Stimulated activated CD4-positive, alpha-beta T cell treated with anti-CD3 and anti-CD28 coated beads, Interleukin-15, amount 100 ng/mL, for 1 hour (primary cell): ENCODE data around the gene DNASE1.
"Not testable (repeated sequence)": the region's sequence is repeated elsewhere in the genome, so short reads cannot be mapped to it uniquely, and the experiment has no call there.

ENCODE experiments used
- DNase-seq, 2 donors: peaks; one replicate each; pipeline ENCODE4 v3.0.0-alpha.2; 2020; ENCODE audit warnings: low read depth in 1 of 2, low spot score in 1 of 2

The DNASE1 gene, protein sequence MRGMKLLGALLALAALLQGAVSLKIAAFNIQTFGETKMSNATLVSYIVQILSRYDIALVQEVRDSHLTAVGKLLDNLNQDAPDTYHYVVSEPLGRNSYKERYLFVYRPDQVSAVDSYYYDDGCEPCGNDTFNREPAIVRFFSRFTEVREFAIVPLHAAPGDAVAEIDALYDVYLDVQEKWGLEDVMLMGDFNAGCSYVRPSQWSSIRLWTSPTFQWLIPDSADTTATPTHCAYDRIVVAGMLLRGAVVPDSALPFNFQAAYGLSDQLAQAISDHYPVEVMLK

DNA sequence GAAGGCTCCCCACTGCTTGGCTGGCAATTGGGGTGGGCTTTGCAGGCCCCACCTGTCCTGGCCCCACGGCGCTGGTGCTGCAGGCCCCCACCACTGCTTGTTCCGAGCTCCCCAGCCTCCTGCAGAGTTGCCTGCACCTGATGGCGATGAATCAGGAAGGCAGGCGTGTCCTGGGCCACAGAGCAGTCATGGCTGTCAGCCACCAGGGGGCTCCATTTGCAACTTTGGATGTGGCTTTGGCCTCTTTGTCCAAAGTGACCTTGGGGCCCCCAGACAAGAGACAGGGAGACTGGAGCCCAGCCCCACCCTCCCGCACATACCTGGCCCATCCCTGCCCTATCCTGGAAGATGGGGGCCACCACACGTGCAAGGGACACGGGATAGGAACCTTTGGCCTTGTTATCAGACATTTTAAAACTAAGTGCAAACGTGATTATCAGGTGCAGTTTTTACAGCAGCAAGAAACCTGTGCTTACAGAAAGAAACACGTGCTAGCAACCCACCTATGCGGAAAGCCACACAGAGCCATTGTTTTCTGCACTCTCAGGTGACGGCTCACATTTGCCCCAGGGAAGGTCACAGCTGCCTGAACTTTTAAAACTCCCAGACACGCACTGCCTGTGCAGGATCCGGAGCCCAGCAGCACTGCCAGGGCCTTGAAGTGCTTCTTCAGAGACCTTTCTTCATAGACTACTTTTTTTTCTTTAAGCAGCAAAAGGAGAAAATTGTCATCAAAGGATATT is at the start of gene DNASE1:
DNASE1 (plus strand) TSS at position 443 of the 743 bp plus-strand sequence. CDS start 683 bp downstream, outside the sequence.
- peak in 1 of 2 donors; percentile 32 for DNase-seq

DNA sequence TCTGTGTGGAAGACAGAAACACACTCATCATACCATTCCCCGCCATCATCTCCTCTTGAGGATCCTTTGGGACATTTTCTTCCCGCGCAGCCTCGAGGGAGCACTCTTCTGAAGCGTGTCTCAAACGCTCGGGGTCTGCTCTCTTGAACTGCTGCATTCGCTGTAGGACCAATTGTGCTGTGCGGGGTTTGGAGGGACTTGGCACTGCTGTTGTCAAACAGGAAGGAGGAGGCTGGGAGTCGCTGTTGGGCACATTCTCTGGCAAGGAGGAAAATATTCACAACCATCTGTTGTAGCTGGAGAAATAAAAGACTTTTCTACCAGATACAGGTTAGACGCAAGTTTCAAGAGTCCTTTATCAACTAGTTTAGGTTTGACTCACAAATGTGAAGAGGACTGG is 48.0 kb upstream of the DNASE1 start:
- DNase-seq: no peak

DNA sequence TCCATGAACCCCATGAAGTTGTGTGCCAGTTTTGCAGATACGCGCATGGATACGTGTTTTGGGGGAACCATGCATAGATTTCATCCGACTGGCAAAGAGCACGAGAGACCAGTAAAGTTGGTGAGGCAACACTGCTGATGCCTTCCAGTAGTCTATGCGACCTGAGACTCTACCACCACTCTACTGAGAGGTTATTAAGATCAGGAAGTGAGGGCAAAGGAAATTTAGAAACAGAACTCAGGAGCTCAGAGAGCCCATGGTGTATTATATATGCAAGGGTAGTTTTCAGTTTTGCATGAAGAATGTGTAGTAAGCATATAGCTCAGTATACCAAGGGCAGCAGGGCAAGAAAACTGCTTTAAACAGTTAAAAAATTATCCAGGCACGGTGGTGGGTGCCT is 47.3 kb upstream of the DNASE1 start:
- DNase-seq: no peak

DNA sequence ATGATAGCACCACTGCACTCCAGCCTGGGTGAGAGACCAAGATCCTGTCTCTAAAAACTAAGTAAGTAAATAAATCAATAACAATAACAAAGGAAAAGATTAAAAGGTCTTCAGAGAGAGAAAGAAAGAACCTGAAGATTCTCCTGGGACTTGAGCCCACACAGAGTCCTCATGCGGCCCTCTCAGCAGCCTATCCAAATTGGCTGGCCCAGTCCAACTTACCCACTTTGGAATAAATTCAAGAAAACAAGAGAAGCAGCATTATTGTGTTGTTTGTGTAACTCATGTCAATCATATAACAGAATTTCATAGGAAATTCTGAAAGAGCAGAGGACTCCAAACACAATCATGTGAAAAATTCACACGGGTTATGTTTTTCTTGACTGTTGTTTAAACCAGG is 46.9 kb upstream of the DNASE1 start:
- DNase-seq: no peak

DNA sequence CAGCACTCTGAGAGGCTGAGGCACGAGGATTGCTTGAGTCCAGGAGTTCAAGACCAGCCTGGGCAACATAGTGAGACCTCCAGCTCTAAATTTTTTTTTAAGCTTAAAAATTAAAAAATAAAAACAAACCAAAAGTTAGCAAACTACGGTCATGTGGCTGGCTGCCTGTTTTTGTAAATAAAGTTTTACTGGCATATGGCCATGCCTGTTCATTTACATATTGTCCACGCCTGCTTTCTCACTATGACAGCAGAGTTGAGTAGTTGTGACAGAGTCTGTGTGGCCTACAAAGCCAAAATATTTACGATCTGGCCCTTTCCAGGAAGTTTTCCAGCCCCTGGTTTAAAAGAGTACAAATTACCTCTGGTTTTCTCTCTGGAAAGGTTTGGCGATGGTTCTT is 46.4 kb upstream of the DNASE1 start:
- no peak for DNase-seq

DNA sequence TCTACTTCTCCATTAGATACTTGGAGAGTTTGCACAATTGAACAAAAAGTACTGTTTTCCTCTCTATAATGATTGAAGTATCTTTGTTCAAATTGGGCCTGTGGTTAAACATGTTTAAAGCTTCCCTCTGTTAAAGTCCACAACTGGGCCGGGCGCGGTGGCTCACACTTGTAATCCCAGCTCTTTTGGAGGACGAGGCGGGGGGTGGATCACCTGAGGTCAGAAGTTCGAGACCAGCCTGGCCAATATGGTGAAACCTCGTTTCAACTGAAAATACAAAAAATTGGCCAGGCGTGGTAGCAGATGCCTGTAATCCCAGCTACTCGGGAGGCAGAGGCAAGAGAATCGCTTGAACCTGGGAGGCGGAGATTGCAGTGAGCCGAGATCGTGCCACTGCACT is 45.5 kb upstream of the DNASE1 start:
- not testable (repeated sequence) for DNase-seq

DNA sequence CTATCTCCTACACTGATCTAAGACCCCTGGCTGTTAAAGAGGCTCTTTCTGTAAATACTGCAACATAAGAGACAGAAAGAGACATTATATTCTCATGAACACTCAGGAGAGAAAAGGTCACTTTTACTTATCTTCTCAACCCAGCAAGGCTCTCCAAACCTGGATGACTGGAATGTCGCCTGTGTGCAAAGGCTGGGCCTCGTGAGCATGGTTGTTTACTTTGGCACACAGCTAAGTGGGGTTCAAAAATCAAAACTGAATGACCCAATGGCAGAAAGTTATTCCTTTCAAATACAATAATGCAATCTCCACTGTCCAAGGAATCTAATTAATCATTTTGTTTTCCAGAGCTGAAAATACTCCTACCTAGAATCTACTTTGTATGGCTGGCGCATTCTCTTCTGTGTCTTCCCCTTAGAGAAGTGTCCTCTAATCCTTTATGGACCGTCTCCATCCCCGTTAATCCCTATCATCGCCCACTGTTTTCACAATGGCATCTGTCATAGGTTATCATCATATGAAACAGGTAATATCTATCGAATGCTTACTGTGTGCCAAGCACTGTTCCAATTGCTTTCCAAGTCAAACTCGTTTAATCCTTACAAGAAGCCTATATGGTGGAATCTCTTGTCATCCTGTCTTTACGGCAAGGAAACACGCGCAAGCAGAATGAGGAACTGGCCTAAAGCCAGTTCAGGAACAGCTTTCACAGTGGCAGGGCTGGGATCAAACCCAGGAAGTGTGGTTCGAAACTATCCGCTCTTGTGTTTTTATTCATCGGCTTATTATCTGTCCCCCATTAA is 44.4 kb upstream of the DNASE1 start:
- no peak for DNase-seq

DNA sequence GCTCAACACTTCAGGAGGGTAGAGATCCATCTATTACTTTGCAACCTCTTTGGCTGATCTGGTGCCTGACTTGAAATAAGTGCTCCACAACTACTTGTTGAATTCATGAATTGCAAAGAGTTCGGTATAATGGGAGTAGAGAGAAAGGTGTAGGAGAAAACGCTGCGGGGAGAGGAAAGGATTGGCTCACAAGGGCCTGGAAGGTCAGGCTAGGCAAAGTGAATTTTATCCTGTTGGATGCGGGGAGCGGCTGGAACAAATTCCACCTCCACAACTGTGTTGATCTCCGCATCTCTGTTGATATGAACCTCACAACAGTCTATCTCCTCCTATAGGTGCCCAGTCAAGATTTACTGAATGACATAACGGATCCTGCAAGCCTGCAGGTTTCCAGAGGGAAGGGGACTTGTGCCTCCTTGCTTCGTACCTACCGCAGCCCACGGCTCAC is 43.8 kb upstream of the DNASE1 start:
- no peak for DNase-seq

DNA sequence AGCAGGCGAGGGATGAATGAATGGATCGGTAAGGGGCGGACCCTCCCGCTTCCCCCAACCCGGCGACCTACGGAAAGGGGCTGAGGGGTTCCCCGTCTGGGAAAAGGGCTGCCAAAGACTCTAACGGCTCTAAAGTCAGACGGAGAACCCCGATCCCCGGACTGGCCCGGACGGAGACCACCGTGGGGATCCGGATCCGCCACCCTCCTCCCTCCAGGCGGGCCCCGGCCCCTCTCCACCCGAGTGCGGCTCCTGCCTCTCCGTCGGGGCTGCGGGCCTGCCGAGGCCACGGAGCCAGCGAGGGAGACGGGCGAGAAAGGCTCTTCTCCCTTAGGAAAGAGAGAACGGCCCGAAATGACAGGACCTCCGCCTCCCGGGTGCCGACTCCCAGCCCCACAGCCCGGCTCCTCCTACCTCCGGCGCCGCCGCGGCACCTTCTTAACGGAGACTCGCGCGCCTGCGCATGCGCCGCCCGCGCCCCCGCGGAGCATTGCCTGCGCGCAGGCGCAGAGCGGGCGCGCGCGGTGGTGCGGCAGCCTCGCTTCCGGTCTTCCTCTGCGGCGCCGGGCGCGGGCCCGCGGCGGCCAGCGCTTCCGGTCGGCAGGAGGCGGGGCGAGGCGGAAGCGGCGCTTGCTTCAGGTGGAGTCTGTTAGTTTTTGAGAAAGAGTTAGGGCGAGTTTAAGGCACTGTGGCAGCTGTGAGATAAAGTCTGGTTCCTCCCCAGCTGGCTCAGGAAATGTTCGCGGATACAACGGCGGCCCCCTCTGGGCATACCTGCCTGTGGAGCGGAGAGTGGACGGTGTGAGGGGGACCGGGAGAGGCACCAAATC is 43.1 kb upstream of the DNASE1 start, which contains the start of gene SLX4:
SLX4 (minus strand) TSS at position 461 of the 830 bp plus-strand sequence. CDS start 2,642 bp downstream, outside the sequence.
- peak; percentile 85 to 87 for DNase-seq

DNA sequence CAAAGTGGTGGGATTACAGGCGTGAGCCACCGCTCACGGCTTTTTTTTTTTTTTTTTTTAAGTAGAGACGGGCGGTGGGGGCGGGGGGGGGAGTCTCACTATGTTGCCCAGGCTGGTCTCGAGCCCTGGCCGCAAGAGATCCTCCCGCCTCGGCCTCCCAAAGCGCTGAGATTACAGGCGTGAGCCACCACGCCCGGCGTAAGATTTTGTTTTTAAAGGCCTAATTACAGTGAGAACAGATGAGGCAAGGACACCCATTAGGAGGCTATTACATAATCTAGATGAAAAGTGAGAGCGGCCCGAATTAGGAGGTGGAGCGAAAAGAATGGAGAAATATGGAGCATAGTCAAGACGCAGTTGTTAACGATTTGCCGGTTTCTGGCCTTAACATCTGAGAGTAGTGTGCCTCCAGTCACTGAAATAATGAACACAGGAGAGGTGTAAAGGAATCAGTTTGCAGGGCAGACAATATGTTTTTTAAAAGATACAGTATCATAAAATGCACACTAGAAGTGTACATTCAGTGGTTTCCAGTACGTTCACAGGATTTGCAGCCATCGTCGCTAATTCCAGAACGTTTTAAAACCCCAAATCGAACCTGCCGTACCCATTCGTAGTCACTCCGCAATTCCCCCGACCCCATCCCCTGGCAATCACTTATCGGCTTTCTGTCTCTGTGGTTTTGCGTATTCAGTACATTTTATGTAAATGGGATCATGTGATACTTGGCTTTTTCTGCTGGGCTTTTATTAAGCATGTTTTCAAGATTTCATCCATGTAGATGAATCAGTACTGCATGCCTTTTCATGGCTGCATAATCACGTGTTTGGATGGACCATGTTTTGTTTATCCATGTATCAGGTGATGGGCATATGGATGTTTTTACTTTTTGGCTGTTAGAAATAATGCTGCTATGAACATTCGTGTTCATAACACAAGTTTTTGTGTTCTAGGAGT is 41.7 kb upstream of the DNASE1 start:
- DNase-seq: no peak

DNA sequence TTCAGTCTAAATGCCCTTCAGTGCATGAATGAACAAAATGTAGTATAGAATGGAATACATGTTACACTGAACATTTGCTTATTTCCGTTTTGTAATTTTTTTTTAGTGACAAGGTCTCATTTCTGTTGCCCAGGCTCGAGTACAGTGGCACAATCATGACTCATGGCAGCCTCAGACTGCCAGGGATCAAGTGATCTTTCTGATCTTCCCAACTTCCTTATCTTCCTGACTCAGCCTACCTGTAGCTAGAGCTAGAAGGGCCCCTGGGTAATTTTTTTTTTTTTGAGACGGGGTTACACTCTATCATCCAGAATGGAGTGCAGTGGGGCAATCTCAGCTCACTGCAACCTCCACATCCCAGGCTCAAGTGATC is 35.7 kb upstream of the DNASE1 start:
- no peak for DNase-seq

DNA sequence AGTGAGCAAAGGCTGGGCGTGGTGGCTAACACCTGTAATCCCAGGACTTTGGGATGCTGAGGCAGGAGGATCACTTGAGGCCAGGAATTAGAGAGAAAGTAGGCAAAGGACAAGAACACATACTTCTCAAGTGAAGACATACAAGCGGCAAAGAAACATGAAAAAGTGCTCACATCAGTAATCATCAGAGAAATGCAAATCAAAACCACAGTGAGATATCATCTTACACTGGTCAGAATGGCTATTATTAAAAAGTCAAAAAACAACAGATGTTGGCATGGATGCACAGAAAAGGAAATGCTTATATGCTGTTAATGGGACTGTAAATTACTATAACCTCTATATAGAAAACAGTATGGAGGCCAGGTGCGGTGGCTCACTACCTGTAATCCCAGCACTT is 30.8 kb upstream of the DNASE1 start:
- no peak for DNase-seq

DNA sequence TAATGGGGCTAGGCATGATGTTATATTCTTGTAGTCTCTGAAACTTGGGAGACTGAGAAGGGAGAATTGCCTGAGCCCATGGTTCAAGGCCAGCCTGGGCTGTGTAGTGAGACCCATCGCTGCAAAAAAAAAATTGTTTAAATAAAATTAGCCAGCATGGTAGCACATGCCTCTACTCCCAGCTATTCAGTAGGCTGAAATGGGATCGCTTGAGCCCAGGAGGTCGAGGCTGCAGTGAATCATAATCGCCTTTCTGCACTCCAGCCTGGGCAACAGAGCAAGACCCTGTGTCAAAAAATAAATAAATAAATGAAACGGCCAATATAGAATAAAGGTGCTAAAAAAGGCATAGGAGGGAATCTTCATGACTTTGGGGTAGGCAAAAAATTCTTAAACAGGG is 29.2 kb upstream of the DNASE1 start:
- DNase-seq: no peak

DNA sequence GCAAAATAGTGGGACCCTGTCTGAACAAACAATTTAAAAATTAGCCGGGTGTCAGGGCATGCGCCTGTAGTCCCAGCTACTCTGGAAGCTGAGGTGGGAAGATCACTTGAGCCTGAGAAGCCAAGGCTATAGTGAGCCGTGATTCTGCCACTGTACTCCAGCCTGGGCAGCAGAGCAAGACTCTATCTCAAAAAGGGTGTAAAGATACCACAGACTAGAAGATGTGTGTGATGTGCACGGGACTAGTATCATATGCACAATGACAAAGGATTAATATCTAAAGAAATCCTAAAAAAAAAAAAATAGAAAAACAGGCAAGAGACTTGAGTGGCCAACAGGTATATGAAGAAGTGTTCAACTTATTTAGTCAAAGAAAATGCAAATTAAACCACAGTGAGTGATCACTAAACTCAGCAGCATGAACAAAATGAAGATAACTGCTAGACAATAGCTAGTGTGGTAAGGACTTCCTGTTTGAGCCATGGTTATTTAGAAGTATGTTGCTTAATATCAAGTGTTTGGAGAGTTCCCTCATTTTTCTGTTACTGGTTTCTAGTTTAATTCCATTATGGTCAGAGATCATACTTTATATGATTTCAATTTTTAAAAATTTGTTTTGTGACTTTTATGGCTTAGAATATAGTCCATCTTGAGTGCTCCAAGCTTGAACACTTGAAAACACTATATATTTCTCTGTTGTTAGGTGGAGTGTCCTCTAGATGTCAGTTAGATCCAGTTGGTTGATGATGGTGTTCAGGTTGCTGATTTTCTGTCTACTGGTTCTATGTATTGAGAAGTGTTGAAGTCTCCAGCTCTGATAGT is 28.4 kb upstream of the DNASE1 start:
- no peak for DNase-seq

DNA sequence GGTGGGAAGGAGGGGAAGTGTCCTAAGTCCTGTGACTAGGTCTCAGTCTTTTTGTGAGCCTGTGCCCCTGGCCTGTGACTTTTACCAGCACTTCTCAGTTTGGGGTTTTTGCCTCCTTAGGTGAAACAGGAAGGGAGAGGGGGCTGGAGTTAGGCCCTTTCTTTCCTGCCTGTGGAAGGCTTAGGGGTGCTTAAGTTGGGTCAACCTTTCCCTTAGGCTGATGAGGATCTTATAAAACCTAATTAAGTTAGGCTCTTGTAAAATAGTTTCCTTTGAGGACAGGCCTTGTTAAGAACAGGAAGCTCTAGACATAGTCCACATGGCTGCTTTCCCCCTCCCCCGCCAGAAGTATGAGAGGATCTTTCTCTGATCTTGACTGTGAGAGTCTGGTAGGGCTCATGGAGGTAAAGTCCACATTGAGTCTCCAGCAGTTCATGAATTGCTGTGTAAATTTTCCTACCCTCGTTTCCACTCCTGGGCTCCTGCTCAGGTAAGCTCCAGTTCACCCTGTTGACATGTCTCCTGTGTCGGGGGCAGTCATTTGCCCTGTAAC is 17.0 kb upstream of the DNASE1 start:
- DNase-seq: no peak

DNA sequence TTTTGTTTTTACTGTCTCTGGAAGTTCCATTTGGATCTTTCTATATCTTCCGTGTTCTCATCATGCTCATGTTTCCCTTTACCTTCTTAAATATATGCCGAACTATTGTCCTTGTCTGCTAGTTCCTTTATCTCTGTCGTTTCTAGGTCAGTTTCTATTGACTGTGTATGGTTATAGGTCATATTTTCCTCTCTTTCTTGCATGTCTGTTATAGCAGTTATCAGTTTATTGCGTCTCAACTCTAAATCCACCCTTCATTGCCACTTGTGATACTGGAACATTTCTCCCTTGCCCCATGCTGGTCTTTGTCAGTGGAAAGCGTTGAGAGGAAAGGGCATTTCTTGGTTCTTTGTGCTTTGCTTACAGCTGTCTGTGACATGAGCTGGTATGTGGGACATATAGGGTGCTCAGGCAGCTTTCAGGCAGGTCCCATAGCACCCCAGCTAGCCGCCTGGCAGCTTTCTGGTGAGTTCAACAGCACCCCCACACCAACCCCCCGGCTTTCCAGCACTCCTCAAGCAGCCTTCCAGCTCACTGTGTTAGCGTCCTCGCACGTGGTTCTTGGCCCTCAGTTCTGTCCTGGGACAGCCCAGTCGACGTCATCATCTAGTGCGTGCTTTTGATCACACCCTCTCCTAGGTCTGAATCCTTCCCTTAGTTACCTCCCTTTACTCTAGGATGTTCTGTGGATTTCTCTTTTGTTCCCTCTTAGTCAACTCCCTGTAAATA is 15.4 kb upstream of the DNASE1 start:
- no peak for DNase-seq

DNA sequence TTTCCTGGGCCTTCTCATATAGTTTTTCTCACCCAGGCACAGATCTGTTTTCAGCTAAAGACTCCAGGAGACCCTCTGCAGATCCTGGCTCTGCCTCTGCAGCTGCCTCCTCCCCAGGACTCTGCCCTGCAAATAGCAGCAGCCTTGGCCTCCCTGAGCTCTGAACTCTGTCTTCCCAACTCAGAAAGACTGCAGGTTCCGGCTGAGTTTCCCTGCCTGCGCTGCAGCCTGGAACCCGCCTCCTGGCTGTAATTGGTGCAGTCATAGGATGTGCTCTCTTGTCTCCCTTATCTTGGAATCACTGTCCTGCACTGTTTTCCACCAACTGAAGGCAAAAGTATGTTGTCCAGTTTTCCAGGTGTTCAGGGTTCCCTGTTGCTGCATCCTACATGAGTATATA is 14.3 kb upstream of the DNASE1 start:
- DNase-seq: no peak
